Activated CD8-positive, alpha-beta memory T cell treated with anti-CD3 and anti-CD28 coated beads for 48 hours (primary cell): ENCODE measurements around the gene TRRAP.
"Not testable (repeated sequence)": the region's sequence is repeated elsewhere in the genome, so short reads cannot be mapped to it uniquely, and the experiment has no call there.

Experiments
- DNase-seq, 3 experiments: peaks; one replicate each; pipeline ENCODE4 v3.0.0-alpha.2; 2020; ENCODE audit warnings: low read depth in 2 of 3, low spot score in 2 of 3

TRRAP gene

DNA sequence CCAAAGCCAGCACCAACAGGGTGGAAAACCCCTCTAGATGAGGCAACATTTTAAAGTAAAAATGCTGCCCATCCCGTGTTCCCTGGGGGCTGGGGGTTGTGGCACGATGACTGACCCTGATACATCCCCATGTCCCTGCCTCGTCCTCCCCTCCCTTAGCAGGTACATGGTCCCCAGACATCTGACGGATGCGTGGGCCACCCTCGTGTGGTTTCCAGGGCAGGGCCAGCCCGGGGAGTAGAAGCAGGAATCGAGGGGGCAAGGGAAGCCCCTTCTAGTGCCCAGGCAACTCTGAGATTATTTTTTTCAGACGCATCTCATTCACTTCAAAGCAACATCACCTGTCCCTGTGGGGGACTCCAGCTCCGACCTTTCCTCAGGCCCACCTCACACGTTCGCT lies 12.0 kb upstream of the TRRAP start:
- no peak for DNase-seq

GRCh38 chr7:98866765-98867164 lies 11.6 kb upstream of the TRRAP start:
- no peak for DNase-seq

GRCh38 chr7:98868450-98868849 lies 9.9 kb upstream of the TRRAP start:
- no peak for DNase-seq

- no peak for DNase-seq
Observed at GRCh38 chr7:98869027-98869596, 9.2 kb upstream of the TRRAP start.

DNA sequence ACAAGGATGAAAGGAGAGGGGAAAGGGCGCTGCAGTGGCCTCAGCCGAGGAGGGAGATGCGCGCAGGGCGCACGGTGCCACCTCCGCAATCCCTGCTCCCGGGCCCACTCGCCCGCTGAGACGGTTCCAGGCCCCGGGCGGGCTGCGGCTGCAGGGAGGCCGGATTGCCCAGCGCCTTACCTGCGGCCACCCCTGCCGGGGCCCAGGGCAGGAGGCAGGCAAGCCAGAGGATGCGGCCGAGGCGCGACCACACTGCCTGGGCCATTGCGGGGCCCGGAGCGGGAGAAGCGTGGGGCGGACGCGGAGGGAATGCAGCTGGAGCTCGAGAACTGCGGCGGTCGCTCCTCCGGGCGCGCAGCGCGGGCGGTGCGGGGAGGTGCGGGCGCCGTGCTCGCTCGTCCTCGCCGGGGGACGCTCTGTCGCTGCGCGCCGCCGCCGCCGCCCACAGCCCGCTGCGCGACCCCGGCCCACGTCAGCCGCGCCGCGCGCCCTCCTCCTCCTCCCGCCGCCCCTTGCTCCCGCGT lies 8.7 kb upstream of the TRRAP start, which contains the start of gene TMEM130:
TMEM130 (minus strand) TSS at position 418 of the 524 bp plus-strand sequence; CDS start at position 265, 153 bp downstream.
- DNase-seq, result no peak

DNA sequence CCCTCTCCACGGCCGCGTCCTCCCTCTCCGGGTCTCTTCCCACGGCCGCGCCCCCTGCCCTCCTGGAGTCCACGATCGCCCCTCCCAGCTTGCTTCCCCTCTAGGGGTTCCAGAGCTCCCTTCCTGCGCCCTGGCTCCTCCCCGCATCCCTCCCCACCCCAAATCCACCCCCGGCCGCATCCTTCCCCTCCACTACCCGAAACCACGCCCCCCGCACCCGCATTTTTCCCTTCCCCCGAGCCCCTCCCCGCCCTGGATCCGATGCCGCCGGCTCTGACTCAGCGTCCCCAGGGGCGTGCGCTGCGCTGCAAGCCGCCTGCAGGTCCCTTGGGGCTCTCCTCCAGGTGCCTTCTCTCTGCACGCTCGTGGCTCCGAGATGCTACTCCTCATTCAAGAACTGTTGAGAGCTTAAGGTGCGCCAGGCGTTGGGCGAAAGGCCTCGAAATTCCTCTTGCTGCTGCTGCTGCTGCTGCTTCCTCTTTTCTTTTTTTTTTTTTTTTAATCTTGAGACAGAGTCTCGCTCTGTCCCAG lies 8.1 kb upstream of the TRRAP start:
- peak in 2 of 3 experiments; percentile 27 to 38 for DNase-seq

DNA sequence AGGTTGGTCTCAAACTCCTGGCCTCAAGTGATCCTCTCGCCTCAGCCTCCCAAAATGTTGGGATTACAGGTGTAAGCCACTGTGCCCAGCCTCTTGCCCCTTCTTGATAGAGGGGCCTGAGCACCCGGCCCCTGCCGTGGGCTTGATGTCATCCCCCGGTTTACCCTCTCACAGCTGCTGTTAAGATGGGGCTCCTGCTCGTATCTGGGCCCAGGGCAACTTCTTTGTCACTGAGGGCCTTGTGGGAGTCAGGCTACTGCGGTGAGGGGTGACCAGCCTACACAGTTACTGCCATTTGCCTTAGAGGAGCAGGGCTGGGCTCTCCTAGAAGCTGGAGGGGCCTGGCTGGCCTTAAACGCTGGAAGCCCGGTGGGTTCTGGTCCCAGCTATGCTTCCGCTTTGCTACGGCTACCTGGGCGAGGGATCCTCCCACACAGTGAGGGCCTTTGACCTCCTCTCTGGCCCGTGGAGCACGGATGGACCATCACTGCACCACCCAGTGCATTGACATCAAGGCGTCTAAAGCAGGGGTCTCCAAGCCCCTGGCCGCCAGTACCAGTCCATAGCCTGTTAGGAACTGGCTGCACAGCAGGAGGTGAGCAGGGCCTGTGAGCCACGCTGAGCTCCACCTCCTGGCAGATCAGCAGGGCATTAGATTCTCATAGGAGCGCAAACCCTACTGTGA lies 7.4 kb upstream of the TRRAP start:
- no peak for DNase-seq

- DNase-seq, result no peak
Observed at GRCh38 chr7:98872328-98872924, 5.9 kb upstream of the TRRAP start.

- DNase-seq, result not testable (repeated sequence)
Observed at GRCh38 chr7:98873610-98874009, 4.7 kb upstream of the TRRAP start.

- no peak for DNase-seq
Observed at GRCh38 chr7:98874942-98875341, 3.4 kb upstream of the TRRAP start.

DNA sequence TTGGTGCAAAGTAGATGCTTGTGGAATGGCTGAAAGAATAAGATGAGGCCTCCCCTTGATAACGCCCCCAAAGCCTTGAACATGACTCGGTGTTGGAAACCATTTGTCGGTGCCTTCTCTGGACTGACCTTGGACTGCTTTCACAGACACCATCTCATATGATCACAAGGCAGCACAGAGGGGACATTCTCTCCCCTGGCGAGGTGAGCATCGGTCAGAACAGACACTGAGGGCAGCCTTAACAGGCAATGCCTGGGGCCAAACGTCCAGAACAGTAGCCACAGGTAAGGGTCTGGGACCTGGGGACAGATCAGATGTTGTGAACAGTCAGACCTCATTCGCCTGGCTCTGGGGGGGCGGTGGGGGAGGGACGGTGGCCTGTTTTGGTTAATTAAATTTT lies 2.8 kb upstream of the TRRAP start:
- no peak for DNase-seq

GRCh38 chr7:98877146-98877545 lies 1.2 kb upstream of the TRRAP start:
- no peak for DNase-seq

DNA sequence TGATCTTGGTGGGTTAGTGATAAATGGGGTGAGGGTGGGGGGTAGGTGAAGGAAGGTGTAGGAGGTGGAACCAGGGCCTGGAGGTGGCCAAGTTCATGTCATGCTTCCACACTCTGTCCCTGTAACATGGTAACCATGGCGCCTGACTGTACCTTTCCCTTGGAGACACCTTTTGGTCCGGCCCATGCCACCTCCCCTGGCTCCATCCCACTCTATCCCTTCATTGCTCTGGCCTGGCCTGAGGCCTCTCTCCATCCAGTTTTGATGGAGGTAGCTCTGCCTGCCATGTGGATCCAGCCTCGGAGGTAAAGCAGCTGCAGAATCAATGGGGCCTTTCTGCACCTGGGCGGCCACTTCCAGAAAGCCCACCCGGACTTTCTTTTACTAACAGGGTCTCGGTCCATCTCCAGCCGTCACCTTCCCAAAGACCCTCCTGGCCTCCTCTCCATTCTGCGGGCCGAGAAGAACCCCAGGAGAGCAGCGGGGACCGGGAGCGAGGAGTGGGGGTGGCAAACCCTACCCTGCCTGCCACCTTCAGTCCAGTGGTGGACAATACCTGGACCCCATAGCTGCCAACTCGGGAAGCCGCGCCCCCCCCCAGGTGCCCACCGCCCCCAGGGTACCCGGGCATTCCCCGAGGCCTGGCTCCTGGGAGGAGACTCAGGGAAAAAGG lies 504 bp upstream of the TRRAP start:
- no peak for DNase-seq

DNA sequence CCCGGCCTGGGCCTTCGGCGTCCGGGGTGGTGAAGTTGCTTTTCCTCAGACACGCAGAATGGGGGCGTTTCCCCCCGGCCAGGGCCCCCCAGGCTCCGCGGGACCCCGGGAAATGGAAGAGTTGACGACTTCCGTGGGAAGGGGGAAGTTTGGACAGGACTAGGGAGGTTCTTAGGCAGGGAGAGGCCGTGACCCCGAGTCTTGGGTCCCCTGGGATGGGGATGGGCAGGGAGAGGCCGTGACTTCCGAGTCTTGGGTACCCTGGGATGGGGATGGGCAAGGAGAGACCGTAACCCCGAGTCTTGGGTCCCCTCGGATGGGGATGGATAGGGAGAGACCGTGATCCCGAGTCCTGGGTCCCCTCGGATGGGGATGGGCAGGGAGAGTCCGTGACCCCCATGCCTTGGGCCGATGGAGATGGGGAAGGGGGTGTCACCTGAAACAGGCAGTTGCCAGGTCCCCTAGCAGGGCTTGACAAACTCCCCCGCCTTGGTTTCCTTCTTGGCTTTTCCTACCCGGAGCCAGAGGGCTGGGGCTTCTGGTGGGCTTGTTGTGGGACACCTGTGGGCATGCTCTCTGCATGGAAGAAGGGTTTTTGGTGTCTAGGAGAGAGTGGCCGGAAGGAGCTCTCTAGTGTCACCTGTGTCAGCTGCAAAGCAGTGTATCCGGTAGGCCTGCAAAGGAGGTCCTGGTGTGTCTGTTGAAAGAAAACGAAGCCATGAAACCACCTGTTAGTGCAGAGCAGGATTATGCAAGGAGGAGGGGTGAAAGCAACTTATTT lies 1.1 kb downstream of the TRRAP start:
- peak in 1 of 3 experiments; percentile 12 for DNase-seq

GRCh38 chr7:98879979-98880315 lies 1.6 kb downstream of the TRRAP start:
- DNase-seq, result no peak

DNA sequence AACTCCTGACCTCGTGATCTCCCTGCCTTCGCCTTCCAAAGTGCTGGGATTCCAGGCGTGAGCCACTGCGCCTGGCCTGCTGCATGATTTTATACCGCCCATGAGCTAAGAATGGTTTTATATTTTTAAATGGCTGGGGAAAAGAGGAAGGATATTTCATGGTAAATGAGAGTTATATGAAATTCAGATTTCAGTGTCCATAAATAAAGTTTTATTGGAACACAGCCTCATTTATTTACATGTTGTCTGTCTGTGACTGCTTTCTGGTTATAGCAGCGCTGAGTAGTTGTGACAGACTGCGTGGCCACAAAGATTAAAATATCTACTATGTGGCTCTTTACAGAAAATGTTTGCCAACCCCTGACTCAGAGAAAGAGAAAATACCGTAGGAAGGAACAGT lies 2.2 kb downstream of the TRRAP start:
- no peak for DNase-seq

DNA sequence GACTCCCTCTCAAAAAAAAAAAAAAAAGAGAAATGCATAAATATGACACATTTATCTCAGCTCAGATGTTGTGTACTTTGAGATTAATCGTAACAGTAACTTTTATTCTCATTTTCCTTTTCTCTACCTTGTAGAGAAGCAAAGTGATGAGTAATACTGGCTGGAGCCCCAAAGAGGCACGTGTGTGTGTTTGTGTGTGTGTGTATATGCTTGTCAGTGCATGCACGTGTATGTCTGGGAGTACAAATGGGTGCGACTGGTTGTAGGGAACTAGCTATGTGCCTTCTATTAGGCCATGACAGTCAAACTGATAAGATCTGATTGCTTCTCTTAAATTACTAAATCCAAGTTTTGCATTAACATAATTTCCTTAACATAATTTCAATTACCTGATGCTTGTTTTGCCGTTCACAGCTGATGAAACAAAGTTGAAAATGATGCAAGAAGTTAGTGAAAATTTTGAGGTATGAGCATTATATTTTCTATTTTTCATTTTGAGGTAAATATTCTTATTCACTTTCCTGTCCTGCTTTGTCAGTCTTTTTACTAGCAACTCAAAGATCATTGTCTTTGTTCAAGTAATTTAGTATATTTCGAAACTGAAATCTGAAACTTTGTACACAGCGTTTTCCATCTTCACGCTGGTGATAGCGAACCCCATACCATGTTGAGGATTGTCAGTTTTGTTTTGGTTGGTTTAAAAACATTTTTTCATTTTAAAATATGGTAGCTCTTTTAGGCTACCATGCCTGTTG lies 3.4 kb downstream of the TRRAP start:
- DNase-seq, result no peak

- no peak for DNase-seq
Observed at GRCh38 chr7:98884416-98884815, 6.1 kb downstream of the TRRAP start.

DNA sequence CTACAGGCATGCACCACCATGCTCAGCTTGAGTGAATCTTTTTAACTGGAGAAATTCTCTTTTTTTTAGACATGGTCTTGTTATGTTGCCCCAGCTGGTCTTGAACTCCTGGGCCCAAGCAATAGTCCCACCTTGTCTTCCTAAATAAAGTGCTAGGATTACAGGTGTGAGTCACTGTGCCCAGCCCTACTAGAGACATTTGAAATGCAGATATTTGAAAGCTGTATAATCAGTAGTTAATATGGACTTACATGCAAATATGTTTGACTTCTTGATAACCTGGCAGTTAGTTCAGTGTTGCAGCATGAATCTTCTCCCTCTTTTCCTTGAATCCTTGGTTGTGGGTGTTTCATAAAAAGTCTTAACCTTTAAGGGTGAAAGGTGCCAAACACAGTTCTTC lies 8.7 kb downstream of the TRRAP start:
- DNase-seq, result no peak

DNA sequence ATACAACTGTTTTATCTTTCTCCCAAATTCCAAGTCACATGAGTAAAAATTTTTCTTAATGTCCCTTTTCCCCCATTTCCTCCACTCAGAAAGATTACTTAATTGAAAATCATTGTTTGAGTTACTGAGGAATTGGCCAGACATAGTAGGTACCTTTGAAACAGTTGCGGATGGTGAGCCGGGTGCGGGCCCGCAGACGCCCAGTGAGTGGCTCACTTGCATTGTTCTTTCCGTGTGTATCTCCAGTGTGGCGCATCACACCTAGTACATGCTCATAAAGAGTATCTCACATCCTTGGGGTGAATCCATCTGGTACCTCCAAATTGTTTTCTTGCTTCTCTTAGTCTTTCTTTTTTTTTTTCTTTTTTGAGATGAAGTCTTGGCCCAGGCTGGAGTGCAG lies 14.3 kb downstream of the TRRAP start:
- no peak for DNase-seq
